Suprapubic skin (tissue), 4 donors: Measurements from ENCODE around the gene PDZRN3. TPM values are rescaled to one million over a fixed set of nuclear protein-coding genes. Genes with fewer than 3 reads are reported as not detected.

ENCODE experiments used
- DNase-seq, 2 donors: peaks; one replicate each; pipeline ENCODE4 v3.0.0-alpha.2; 2019; ENCODE audit warnings: low spot score in 2 of 2
- H3K27ac ChIP-seq: fragments of 200-600 bp; sonication (generic); one replicate; pipeline ENCODE4 v1.5.1; 2019
- H3K27me3 ChIP-seq: fragments of 200-600 bp; sonication (generic); one replicate; pipeline ENCODE4 v1.5.1; 2019
- H3K36me3 ChIP-seq: fragments of 200-600 bp; sonication (generic); one replicate; pipeline ENCODE4 v1.5.1; 2019
- H3K4me1 ChIP-seq: fragments of 200-600 bp; sonication (generic); one replicate; pipeline ENCODE4 v1.5.1; 2019
- H3K4me3 ChIP-seq: fragments of 200-600 bp; sonication (generic); one replicate; pipeline ENCODE4 v1.5.1; 2019; ENCODE audit warnings: mild to moderate bottlenecking
- H3K9me3 ChIP-seq: fragments of 200-600 bp; sonication (generic); one replicate; pipeline ENCODE4 v1.5.1; 2019
- EP300 ChIP-seq: sonication (generic); formaldehyde crosslinking; IDR thresholded peaks from one replicate; pipeline ENCODE4 v1.6.1; 2017; ENCODE audit warnings: antibody characterized with exemption
- POLR2A ChIP-seq, 2 donors: fragments of 450-650 bp; IDR thresholded peaks; one replicate each; pipeline ENCODE4 v1.6.1; 2017; ENCODE audit warnings: antibody characterized with exemption in 2 of 2, mild to moderate bottlenecking in 2 of 2, moderate library complexity in 2 of 2
- POLR2AphosphoS5 ChIP-seq, 3 donors: sonication (generic); formaldehyde crosslinking; IDR thresholded peaks; one replicate each; pipeline ENCODE4 v1.6.1; 2017; ENCODE audit warnings: antibody characterized with exemption in 3 of 3
- WGBS: methylation state at CpG from one replicate; pipeline ENCODE4 v1.1.5; 2018; 5-methylcytosine and 5-hydroxymethylcytosine counted together
- total RNA-seq, 4 donors: library from RNA; depleted of rRNA; stranded (reverse); fragments of >200 nt; gene quantifications; one replicate each; pipeline ENCODE4 v1.1.0, GENCODE V29; 2016
- TF ChIP-seq, protein P1 (sequence below), 2 donors: fragments of 200-600 bp in 1 of 2; fragments of 450-650 bp in 1 of 2; sonication (generic) in 1 of 2; IDR thresholded peaks; one replicate each; pipeline ENCODE4 v1.5.1; 2016 to 2019; ENCODE audit warnings: antibody characterized with exemption in 2 of 2, mild to moderate bottlenecking in 1 of 2, moderate library complexity in 1 of 2

PDZRN3 gene
- total RNA-seq, 4 donors from 2014 or later: 9.2 to 33.3 (median 13.7) TPM

DNA sequence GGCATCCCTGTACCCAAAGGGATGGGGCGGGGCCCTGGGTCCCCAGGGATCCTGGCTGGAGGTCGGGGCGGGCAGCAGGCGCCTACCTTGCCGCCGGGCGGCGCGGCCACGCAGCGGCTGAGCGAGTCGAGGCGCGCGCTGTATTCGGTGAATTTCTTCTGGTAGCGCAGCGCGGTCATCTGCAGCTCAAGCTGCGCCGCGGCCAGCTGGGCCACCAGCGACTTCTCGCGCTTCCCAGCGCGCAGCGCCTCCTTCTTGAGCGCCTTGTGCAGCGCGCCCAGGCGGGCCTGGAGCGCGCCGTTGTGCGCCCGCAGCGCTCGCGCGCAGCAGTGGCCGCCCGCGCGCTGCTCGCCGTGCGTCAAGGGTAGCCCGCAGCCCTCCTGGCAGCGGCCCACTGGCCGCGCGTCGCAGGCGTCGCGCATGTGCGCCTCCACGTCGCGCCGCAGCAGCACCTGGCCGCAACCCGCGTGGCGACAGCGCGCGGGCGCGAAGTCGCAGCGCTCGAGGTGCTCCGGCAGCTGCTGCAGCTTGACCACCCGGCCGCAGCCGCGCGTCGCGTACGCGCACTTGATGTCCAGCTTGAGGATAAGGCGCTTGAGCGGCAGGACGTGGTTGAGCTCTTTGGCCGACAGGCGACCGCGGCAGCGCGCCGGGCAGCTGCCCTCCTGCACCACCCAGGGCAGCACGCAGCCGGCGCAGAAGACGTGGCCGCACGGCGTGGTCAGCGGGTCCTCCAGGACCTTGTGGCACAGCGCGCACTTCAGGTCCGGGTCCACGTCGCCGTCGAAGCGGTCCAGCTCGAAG, 522 bp downstream of the PDZRN3 start:
- no peak for TF ChIP-seq POLR2AphosphoS5 (IDR thresholded peaks at IDR 0.05)
- TF ChIP-seq, protein P1, sequence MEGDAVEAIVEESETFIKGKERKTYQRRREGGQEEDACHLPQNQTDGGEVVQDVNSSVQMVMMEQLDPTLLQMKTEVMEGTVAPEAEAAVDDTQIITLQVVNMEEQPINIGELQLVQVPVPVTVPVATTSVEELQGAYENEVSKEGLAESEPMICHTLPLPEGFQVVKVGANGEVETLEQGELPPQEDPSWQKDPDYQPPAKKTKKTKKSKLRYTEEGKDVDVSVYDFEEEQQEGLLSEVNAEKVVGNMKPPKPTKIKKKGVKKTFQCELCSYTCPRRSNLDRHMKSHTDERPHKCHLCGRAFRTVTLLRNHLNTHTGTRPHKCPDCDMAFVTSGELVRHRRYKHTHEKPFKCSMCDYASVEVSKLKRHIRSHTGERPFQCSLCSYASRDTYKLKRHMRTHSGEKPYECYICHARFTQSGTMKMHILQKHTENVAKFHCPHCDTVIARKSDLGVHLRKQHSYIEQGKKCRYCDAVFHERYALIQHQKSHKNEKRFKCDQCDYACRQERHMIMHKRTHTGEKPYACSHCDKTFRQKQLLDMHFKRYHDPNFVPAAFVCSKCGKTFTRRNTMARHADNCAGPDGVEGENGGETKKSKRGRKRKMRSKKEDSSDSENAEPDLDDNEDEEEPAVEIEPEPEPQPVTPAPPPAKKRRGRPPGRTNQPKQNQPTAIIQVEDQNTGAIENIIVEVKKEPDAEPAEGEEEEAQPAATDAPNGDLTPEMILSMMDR (IDR thresholded peaks at IDR 0.05): peak in 1 of 2 donors; percentile 16
- H3K36me3 ChIP-seq: no peaks in the 10 kb centered on the region
- H3K27ac ChIP-seq: peak overlapping the region; percentile 79
- peaks cover 13% of the 10 kb centered on the region for H3K27me3 ChIP-seq
- DNase-seq: no peak
- peaks cover 41% of the 10 kb centered on the region for H3K4me1 ChIP-seq
- H3K4me3 ChIP-seq: peak overlapping the region; percentile 74
- H3K9me3 ChIP-seq: no peaks in the 10 kb centered on the region
- WGBS: 4% methylated on average over 18 of the region's 112 CpGs

DNA sequence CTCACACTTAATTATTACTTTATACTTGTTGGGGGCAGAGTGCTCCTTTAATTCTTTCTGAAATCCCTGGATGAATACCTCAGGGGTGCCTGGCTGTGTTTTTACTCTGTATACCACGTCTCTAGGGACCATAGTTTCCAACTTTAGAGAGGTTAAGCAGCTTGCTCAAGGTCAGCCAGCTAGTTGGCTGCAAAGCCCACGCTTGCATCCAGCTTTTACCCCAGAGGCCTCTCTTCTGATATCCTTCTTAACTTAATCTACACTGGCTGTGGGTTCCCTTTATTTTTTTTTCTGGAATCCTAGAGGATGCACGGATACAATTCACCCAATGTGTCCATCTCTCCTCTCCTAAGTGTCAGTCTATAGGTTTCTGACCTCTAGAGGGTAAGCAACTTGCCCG, 1.4 kb downstream of the PDZRN3 start:
- TF ChIP-seq POLR2A (IDR thresholded peaks at IDR 0.05) (no peak), POLR2AphosphoS5 (IDR thresholded peaks at IDR 0.05) (no peak), EP300 (no peak)
- TF ChIP-seq, protein P1 (IDR thresholded peaks at IDR 0.05): no peak
- Histone ChIP-seq H3K36me3 (no peaks in the 10 kb centered on the region), H3K27ac (peak overlapping the region; percentile 79), H3K9me3 (no peaks in the 10 kb centered on the region), H3K27me3 (peaks cover 13% of the 10 kb centered on the region), H3K4me3 (peak overlapping the region; percentile 74), H3K4me1 (peaks cover 43% of the 10 kb centered on the region)
- 20% methylated on average over 4 of the region's 4 CpGs for WGBS
- DNase-seq: no peak

DNA sequence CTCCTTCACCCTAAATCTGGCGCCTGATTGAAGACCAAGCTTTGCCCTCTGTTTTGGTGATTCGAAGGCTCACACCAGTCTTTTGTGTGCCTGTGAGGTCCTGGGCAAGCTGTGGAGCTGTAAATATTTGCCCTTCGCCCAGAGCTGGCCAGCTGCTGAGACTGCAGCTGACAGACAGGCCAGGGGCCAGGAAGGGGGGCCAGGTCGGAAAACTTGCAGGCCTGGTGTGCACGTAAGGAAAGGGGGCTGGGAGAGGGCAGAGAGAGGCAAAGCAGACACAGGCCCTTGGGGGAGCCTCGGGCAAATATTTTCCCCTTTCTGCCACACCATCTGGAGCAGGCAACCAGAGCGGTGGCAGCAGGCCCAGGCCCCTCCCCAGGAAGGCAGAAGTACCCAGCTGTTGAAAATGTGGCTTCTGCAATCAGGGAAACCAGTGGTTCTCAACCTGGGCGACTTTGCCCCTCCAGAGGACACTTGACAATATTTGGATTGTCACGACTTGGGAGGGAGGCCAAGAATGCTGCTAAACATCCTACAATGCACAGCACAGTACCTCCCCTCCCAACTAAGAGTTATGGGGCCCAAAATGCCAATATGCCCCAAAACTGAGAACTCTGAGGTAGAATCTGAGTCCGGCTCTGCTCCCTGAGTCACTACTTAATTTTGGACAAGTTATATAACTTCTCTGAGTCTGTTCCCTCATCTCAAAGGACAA, 2.5 kb downstream of the PDZRN3 start:
- WGBS: 29% methylated on average over 10 of the region's 10 CpGs
- peak overlapping the region; percentile 74 for H3K4me3 ChIP-seq
- H3K27me3 ChIP-seq: peaks cover 13% of the 10 kb centered on the region
- H3K36me3 ChIP-seq: no peaks in the 10 kb centered on the region
- no peak for TF ChIP-seq POLR2AphosphoS5 (IDR thresholded peaks at IDR 0.05)
- TF ChIP-seq, protein P1 (IDR thresholded peaks at IDR 0.05): no peak
- TF ChIP-seq EP300: no peak
- TF ChIP-seq POLR2A (IDR thresholded peaks at IDR 0.05): no peak
- no peak for DNase-seq
- peak overlapping the region; percentile 60 for H3K27ac ChIP-seq
- peaks cover 43% of the 10 kb centered on the region for H3K4me1 ChIP-seq
- H3K9me3 ChIP-seq: no peaks in the 10 kb centered on the region

DNA sequence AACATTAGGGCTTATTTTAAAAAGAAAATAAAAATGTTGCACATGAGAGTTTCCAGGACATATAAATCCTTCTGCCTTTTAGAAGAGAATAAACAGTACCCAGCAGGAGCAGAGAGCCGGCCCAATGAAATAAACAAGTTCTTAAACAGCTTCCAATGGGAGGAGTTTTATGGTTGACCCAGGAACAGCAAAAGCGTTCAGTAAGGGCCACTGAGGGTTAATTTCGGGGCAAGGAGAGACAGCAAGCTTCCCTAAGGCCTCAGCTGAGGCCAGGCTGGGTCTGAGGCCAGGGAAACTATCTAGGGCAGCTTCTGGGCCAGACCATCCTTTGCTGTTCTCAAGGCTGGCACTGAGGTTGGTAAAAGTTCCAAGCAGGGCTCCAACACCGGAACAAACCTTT, 3.4 kb downstream of the PDZRN3 start:
- 23% methylated on average over 4 of the region's 4 CpGs for WGBS
- no peak for DNase-seq
- H3K27me3 ChIP-seq: peaks cover 13% of the 10 kb centered on the region
- peak overlapping the region; percentile 60 for H3K27ac ChIP-seq
- TF ChIP-seq, protein P1 (IDR thresholded peaks at IDR 0.05): no peak
- no peak for TF ChIP-seq EP300
- no peak for TF ChIP-seq POLR2A (IDR thresholded peaks at IDR 0.05)
- no peak for TF ChIP-seq POLR2AphosphoS5 (IDR thresholded peaks at IDR 0.05)
- peaks cover 43% of the 10 kb centered on the region for H3K4me1 ChIP-seq
- no peaks in the 10 kb centered on the region for H3K36me3 ChIP-seq
- peak overlapping the region; percentile 74 for H3K4me3 ChIP-seq
- no peaks in the 10 kb centered on the region for H3K9me3 ChIP-seq

DNA sequence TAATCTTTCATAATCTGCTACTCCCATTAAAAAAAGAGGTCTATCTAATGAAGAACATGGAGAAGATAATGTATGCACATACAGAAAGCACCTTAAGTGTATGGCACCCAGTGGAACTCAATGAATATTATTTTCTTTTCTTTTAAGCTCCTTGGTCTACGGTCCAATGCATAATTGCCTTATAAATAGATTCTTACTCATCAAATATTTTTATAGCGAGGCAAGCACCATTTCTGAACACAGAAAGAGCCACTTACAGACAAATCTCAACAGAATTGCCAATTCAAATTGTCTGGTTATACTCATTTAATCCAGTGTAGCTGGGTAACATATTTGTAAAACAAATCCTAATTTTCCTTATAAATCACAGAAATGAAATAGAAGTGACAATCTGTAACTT, 6.3 kb downstream of the PDZRN3 start:
- H3K4me1 ChIP-seq: peaks cover 29% of the 10 kb centered on the region
- TF ChIP-seq POLR2AphosphoS5 (IDR thresholded peaks at IDR 0.05): no peak
- TF ChIP-seq EP300: no peak
- TF ChIP-seq POLR2A (IDR thresholded peaks at IDR 0.05): no peak
- TF ChIP-seq, protein P1 (IDR thresholded peaks at IDR 0.05): no peak
- H3K27me3 ChIP-seq: no peaks in the 10 kb centered on the region
- H3K27ac ChIP-seq: no peak overlapping the region
- H3K4me3 ChIP-seq: no peak overlapping the region
- 35% methylated on average over 2 of the region's 2 CpGs for WGBS
- no peaks in the 10 kb centered on the region for H3K36me3 ChIP-seq
- no peaks in the 10 kb centered on the region for H3K9me3 ChIP-seq
- no peak for DNase-seq
